Erythroblast (primary cell): ENCODE measurements around the gene EDC4.

Experiments used
- GATA1 ChIP-seq: IDR thresholded peaks from 2 replicates; pipeline ENCODE4 v1.6.1; 2011; ENCODE audit warnings: low read depth, mild to moderate bottlenecking, control low read depth, low read length, moderate library complexity
- POLR2A ChIP-seq: IDR thresholded peaks from 2 replicates; pipeline ENCODE4 v1.6.1; 2011; ENCODE audit warnings: mild to moderate bottlenecking, low read length

DNA sequence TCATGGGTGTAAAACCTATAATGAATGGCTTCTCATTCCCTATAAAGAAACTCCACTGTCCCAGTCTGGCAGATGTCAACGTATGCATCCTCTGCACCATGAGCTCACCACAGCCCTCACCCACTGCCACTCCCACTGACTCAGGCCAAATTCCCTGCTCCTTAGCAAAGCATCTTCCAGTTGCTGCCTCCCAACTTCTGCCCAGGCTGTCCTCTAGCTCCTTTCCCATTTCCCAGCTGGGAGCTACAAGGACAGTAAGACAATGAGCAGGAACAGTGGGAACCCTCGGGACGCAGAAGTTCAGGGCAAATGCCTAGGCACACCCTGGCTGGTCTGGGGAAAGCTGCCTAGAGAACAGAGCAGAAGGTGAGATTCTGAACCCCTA is 39.8 kb upstream of the EDC4 start:
- TF ChIP-seq POLR2A = no peak
- no peak for TF ChIP-seq GATA1
